HCT116 (cell line): ENCODE measurements around the gene MLPH. TPM values are rescaled to one million over a fixed set of nuclear protein-coding genes. Genes with fewer than 3 reads are reported as not detected.

Experiments used
- ATAC-seq: fragments of 200-7000 bp; cut with Tn5 transposase; 2 replicates; pipeline ENCODE4 v1.9.1; 2020; ENCODE audit warnings: mild to moderate bottlenecking, moderate library complexity
- BruUV-seq: library from RNA; stranded (reverse); fragments of 400-500 nt; replicated peaks from 2 replicates; lab custom pipeline; 2021; lab: Mats Ljungman, UMichigan
- CTCF ChIA-PET: fragments of 300-600 bp; sonication (Branson Sonifier 250); formaldehyde crosslinking; loops from one replicate; lab custom pipeline; 2021; ENCODE audit warnings: antibody characterized with exemption; lab: Charles Lee
- POLR2A ChIA-PET: fragments of 300-600, 350-600 bp; sonication (Branson Sonifier 250); formaldehyde crosslinking; loops from one replicate; lab custom pipeline; 2021; ENCODE audit warnings: antibody characterized with exemption; lab: Charles Lee
- RAD21 ChIA-PET, 2 experiments: fragments of 300-600 bp; sonication (Branson Sonifier 250); formaldehyde crosslinking; loops; one replicate each; lab custom pipeline; 2023; ENCODE audit warnings: low total read pairs in 2 of 2; ENCODE audit not compliant: uncharacterized antibody in 2 of 2, unreplicated experiment in 2 of 2, low non-redundant PET in 1 of 2; lab: Charles Lee
- DNase-seq: peaks from one replicate; pipeline ENCODE4 v3.0.0-alpha.2; 2010; ENCODE audit warnings: low read depth, low spot score
- H2AFZ ChIP-seq: fragments of 200-600 bp; shearing (Covaris generic), sonication (generic); 2 replicates; pipeline ENCODE4 v1.6.1; 2017; ENCODE audit warnings: low read depth, mixed run types, mixed read lengths, antibody characterized with exemption, low read length; ENCODE audit not compliant: poor library complexity, severe bottlenecking
- H3K27ac ChIP-seq: 2 replicates; pipeline ENCODE4 v1.5.1; 2012; ENCODE audit warnings: low read depth, low read length
- H3K27me3 ChIP-seq: fragments of 200-600 bp; sonication (generic); 2 replicates; pipeline ENCODE4 v1.6.1; 2016; ENCODE audit warnings: mixed run types, low read length, mixed read lengths; ENCODE audit not compliant: insufficient read depth
- H3K36me3 ChIP-seq, 2 experiments: fragments of 200-500 bp in 1 of 2; fragments of 200-600 bp in 1 of 2; sonication (Bioruptor generic) in 1 of 2; sonication (generic) in 1 of 2; 2 replicates each; pipeline versions ENCODE4 v1.5.1 to v1.6.1; 2014 to 2016; ENCODE audit warnings: low read length in 2 of 2, inconsistent platforms in 1 of 2, mixed read lengths in 1 of 2, mixed run types in 1 of 2; ENCODE audit not compliant: insufficient read depth in 2 of 2, control insufficient read depth in 1 of 2
- H3K4me1 ChIP-seq, 2 experiments: fragments of 200-600 bp in 1 of 2; sonication (generic) in 1 of 2; 2 replicates each; pipeline versions ENCODE4 v1.5.1 to v1.6.1; 2012 to 2017; ENCODE audit warnings: low read length in 2 of 2, inconsistent platforms in 1 of 2, mild to moderate bottlenecking in 1 of 2, mixed read lengths in 1 of 2, mixed run types in 1 of 2, moderate library complexity in 1 of 2; ENCODE audit not compliant: insufficient read depth in 2 of 2, control insufficient read depth in 1 of 2
- H3K4me2 ChIP-seq: fragments of 200-600 bp; sonication (generic); 2 replicates; pipeline ENCODE4 v1.6.1; 2017; ENCODE audit warnings: mixed run types, low read length, mixed read lengths
- H3K4me3 ChIP-seq, 2 experiments: fragments of 200-600 bp in 1 of 2; sonication (generic) in 1 of 2; replicated peaks in 1 of 2; 2 replicates each; pipeline ENCODE4 v1.5.1; 2011 to 2016; ENCODE audit warnings: low read length in 2 of 2, control low read depth in 1 of 2, low read depth in 1 of 2, mild to moderate bottlenecking in 1 of 2, mixed read lengths in 1 of 2, mixed run types in 1 of 2
- H3K79me2 ChIP-seq: fragments of 200-600 bp; sonication (generic); 2 replicates; pipeline ENCODE4 v1.6.1; 2017; ENCODE audit warnings: mild to moderate bottlenecking, mixed run types, low read length, moderate library complexity, mixed read lengths; ENCODE audit not compliant: insufficient read depth
- H3K9ac ChIP-seq: fragments of 200-600 bp; sonication (generic); 2 replicates; pipeline ENCODE4 v1.6.1; 2016; ENCODE audit warnings: low read length, mixed read lengths
- H3K9me2 ChIP-seq: fragments of 200-600 bp; sonication (generic), shearing (Covaris generic); 2 replicates; pipeline ENCODE4 v1.6.1; 2017; ENCODE audit warnings: mixed run types, mild to moderate bottlenecking, moderate library complexity; ENCODE audit not compliant: insufficient read depth
- H3K9me3 ChIP-seq, 2 experiments: fragments of 200-500 bp in 1 of 2; fragments of 200-600 bp in 1 of 2; sonication (Bioruptor generic) in 1 of 2; sonication (generic) in 1 of 2; 2 replicates each; pipeline ENCODE4 v1.6.1; 2014 to 2017; ENCODE audit warnings: low read length in 2 of 2, mixed read lengths in 2 of 2, inconsistent platforms in 1 of 2, low read depth in 1 of 2, mild to moderate bottlenecking in 1 of 2, mixed run types in 1 of 2, moderate library complexity in 1 of 2; ENCODE audit not compliant: control insufficient read depth in 1 of 2, insufficient read depth in 1 of 2
- H4K20me1 ChIP-seq: fragments of 200-600 bp; sonication (generic), shearing (Covaris generic); 2 replicates; pipeline ENCODE4 v1.6.1; 2017; ENCODE audit warnings: mixed run types, mild to moderate bottlenecking, moderate library complexity; ENCODE audit not compliant: insufficient read depth
- CBX3 ChIP-seq: IDR thresholded peaks from 2 replicates; pipeline ENCODE4 v1.6.1; 2012; ENCODE audit warnings: low read depth
- CEBPB ChIP-seq: IDR thresholded peaks from 2 replicates; pipeline ENCODE4 v1.6.1; 2012; ENCODE audit warnings: low read depth
- EZH2phosphoT487 ChIP-seq: fragments of 200-600 bp; IDR thresholded peaks from 2 replicates; pipeline ENCODE4 v1.6.1; 2018; ENCODE audit warnings: antibody characterized with exemption, borderline replicate concordance
- JUND ChIP-seq: IDR thresholded peaks from 2 replicates; pipeline ENCODE4 v1.6.1; 2012
- POLR2A ChIP-seq: IDR thresholded peaks from 2 replicates; pipeline ENCODE4 v1.7.0; 2011; ENCODE audit warnings: borderline replicate concordance; ENCODE audit not compliant: insufficient read depth, insufficient read length; ENCODE audit errors: extremely low read depth
- SIN3A ChIP-seq: IDR thresholded peaks from 2 replicates; pipeline ENCODE4 v1.6.1; 2012; ENCODE audit warnings: low read depth
- SP1 ChIP-seq: IDR thresholded peaks from 2 replicates; pipeline ENCODE4 v1.6.1; 2012; ENCODE audit warnings: low read depth
- SRF ChIP-seq: IDR thresholded peaks from 2 replicates; pipeline ENCODE4 v1.6.1; 2012; ENCODE audit warnings: low read depth
- TCF7L2 ChIP-seq: IDR thresholded peaks from 2 replicates; pipeline ENCODE4 v1.7.0; 2011; ENCODE audit warnings: borderline replicate concordance, inconsistent platforms; ENCODE audit not compliant: insufficient read depth, insufficient read length; ENCODE audit errors: extremely low read depth
- intact Hi-C: fragments of 100-400 bp; cut with micrococcal nuclease; formaldehyde crosslinking; loops from 2 replicates; pipeline ENCODE4 v1.10.0; 2022
- total RNA-seq: library from RNA; stranded (reverse); gene quantifications from one replicate; pipeline ENCODE4 v1.2.1, GENCODE V29; 2021; ENCODE audit not compliant: unreplicated experiment
- TF ChIP-seq, protein P1 (sequence below), 3 experiments: fragments of 200-600 bp in 1 of 3; sonication (generic) in 1 of 3; IDR thresholded peaks in 2 of 3; conservative IDR thresholded peaks in 1 of 3; 2 replicates each; pipeline ENCODE4 v1.5.1; 2012 to 2017; ENCODE audit warnings: low read depth in 2 of 3, low read length in 2 of 3, antibody characterized with exemption in 1 of 3, borderline replicate concordance in 1 of 3, control low read depth in 1 of 3, mild to moderate bottlenecking in 1 of 3, mixed read lengths in 1 of 3, mixed run types in 1 of 3, moderate library complexity in 1 of 3; ENCODE audit not compliant: insufficient read depth in 1 of 3
- TF ChIP-seq, protein P2 (sequence below): IDR thresholded peaks from 2 replicates; pipeline ENCODE4 v1.6.1; 2011; ENCODE audit warnings: mild to moderate bottlenecking, low read length, moderate library complexity; ENCODE audit not compliant: insufficient replicate concordance; ENCODE audit errors: extremely low read depth

Gene MLPH
- total RNA-seq, 1 experiment from 2014 or later = 81.4 TPM

DNA sequence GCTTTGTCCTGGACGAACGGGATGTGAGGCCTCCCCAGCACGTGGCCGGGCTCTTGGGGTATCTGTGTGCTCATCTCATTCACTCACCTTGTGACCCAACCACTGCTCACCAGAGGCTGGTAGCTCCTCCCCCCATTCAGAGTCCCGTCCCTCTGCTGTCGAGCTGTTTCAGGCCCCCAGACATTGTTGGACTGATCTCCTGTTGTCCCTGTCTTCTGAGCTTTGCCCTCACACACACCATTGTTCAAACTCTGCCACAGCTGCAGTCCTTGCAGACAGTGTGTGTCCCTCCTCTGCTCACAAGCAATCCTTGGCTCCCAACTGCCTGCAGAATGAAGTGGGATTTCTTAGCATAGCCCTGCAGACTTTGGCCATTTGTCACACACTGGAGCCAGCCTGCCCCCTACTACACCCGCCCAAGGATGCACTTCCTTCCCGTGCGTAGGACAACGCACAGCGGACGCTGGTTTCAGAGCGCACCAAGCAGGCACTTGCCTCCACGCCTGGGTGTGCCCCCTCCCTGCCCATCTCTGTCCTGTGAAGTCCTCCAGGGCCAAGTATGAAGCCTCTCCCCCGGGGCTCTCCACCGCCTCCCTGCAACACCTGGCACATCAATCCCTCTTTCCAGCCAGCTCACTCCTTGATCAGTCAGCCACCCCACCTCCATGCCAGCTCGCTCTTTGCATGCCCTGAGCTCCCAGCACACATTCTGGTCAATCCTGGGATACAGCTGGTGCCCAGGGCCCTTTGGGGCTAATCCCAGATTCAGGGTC lies 62.8 kb downstream of the MLPH start:
- no peak overlapping the region for H2AFZ ChIP-seq
- H3K9me3 ChIP-seq = peaks cover 2 to 7% of the 10 kb centered on the region in 2 experiments; a peak in 3 of 4 replicates
- CTCF ChIA-PET = no interaction called here
- peaks cover 25 to 54% of the 10 kb centered on the region in 2 experiments for H3K36me3 ChIP-seq
- TF ChIP-seq SRF = no peak
- no peak for TF ChIP-seq SP1
- TF ChIP-seq, protein P1, sequence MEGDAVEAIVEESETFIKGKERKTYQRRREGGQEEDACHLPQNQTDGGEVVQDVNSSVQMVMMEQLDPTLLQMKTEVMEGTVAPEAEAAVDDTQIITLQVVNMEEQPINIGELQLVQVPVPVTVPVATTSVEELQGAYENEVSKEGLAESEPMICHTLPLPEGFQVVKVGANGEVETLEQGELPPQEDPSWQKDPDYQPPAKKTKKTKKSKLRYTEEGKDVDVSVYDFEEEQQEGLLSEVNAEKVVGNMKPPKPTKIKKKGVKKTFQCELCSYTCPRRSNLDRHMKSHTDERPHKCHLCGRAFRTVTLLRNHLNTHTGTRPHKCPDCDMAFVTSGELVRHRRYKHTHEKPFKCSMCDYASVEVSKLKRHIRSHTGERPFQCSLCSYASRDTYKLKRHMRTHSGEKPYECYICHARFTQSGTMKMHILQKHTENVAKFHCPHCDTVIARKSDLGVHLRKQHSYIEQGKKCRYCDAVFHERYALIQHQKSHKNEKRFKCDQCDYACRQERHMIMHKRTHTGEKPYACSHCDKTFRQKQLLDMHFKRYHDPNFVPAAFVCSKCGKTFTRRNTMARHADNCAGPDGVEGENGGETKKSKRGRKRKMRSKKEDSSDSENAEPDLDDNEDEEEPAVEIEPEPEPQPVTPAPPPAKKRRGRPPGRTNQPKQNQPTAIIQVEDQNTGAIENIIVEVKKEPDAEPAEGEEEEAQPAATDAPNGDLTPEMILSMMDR (IDR thresholded peaks at IDR 0.05 in 2 of 3, conservative IDR thresholded peaks at IDR 0.05 in 1 of 3; ENCODE audit: borderline replicate concordance in 1 of 3, insufficient read depth in 1 of 3, low read depth in 2 of 3, low read length in 2 of 3) = no peak
- TF ChIP-seq EZH2phosphoT487 = no peak
- no peak for TF ChIP-seq CBX3
- TF ChIP-seq POLR2A = no peak
- TF ChIP-seq CEBPB = no peak
- no peak for TF ChIP-seq JUND
- no peak for TF ChIP-seq SIN3A
- TF ChIP-seq TCF7L2 = no peak
- TF ChIP-seq, protein P2, sequence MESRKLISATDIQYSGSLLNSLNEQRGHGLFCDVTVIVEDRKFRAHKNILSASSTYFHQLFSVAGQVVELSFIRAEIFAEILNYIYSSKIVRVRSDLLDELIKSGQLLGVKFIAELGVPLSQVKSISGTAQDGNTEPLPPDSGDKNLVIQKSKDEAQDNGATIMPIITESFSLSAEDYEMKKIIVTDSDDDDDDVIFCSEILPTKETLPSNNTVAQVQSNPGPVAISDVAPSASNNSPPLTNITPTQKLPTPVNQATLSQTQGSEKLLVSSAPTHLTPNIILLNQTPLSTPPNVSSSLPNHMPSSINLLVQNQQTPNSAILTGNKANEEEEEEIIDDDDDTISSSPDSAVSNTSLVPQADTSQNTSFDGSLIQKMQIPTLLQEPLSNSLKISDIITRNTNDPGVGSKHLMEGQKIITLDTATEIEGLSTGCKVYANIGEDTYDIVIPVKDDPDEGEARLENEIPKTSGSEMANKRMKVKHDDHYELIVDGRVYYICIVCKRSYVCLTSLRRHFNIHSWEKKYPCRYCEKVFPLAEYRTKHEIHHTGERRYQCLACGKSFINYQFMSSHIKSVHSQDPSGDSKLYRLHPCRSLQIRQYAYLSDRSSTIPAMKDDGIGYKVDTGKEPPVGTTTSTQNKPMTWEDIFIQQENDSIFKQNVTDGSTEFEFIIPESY = no peak
- TF ChIP-seq, all 23 proteins: peak for 0
- DNase-seq (no peak), ATAC-seq (no peak)
- H3K4me1 ChIP-seq = no peaks in the 10 kb centered on the region
- ChIA-PET RAD21 (no interaction called here), POLR2A (no interaction called here)
- intact Hi-C loops = no loop called here
- no peaks in the 10 kb centered on the region for H4K20me1 ChIP-seq
- no peaks in the 10 kb centered on the region for H3K9me2 ChIP-seq
- no peak overlapping the region for H3K9ac ChIP-seq
- no peak overlapping the region for H3K4me2 ChIP-seq
- no peak overlapping the region for H3K4me3 ChIP-seq
- H3K27ac ChIP-seq = no peak overlapping the region
- H3K27me3 ChIP-seq = no peaks in the 10 kb centered on the region
- no peaks in the 10 kb centered on the region for H3K79me2 ChIP-seq
- no TSS peak for BruUV-seq
